GM12874 (cell line): ENCODE data around the gene GTF2F1.

Experiments used
- CTCF ChIP-seq: IDR thresholded peaks from 2 replicates; pipeline ENCODE4 v1.5.1; 2011; ENCODE audit warnings: low read depth, mild to moderate bottlenecking, control low read depth, low read length, moderate library complexity; ENCODE audit not compliant: insufficient read depth

GTF2F1 gene

DNA sequence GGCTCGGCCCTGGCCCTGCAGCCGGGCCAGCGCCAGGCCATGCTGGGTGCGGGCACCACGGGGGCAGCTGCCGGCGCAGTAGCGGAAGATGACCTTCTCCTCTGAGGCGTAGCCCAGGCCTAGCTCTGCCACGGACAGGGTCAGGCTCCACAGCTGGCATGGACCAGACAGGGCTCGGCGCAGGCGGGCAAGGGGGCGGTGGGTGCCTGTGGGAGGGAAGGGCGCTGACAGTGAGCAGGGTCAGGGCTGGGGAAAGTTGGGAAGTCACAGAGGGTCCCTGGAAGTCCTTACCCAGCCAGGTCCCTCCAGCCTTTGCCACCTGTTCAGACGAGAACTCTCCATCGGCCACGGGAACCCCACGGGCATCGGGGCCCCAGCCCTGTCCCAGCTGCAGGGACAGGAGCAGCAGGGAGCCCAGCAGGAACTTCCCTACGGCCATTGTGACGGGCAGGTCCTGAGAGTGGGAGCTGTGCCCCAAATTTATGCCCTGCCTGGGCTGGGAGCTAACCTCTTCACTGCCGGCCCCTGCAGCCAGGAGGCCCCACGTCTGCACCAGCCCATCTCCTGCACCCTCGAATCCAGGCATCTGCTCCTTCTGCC is 17.5 kb downstream of the GTF2F1 start, which contains the start of gene PSPN:
Gene PSPN, minus strand, starts transcription at position 523 of the 600 bp plus-strand sequence. Its CDS starts 84 bp downstream, at position 439.
- no peak for TF ChIP-seq CTCF

- TF ChIP-seq CTCF = no peak
Measured at GRCh38 chr19:6374711-6375410, 18.1 kb downstream of the GTF2F1 start.

DNA sequence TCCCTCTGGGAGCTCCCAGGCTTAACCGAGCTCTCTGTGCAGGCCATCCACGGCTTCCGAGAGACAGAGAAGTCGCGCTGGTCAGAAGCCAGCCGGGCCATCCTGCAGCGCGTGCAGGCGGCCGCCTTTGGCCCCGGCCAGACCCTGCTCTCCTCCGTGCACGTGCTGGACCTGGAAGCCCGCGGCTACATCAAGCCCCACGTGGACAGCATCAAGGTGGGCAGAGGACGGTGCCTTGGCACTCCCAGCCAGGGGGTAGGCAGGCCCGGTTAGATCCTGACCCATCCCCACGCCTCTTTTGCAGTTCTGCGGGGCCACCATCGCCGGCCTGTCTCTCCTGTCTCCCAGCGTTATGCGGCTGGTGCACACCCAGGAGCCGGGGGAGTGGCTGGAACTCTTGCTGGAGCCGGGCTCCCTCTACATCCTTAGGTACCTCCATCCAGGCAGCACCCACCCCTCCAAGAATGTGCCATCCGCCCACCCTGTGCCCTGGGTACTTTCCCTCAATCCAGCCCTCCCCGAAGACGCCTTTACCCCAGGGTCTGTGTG is 18.7 kb downstream of the GTF2F1 start:
- TF ChIP-seq CTCF = no peak

DNA sequence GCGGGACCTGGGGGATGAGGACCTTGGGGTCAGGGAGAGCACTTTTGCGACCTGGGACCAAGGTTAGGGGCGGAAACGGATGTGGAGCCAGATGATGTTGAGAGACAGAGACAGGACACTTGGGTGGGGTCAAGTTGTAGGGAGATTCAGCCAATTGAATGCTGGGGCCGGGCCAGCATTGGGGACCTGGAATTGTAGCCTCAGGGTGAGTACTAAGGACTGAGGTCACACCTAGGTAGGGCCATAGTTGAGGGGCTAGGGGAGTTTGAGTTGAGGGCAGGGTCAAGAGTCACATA is 19.2 kb downstream of the GTF2F1 start:
- no peak for TF ChIP-seq CTCF

DNA sequence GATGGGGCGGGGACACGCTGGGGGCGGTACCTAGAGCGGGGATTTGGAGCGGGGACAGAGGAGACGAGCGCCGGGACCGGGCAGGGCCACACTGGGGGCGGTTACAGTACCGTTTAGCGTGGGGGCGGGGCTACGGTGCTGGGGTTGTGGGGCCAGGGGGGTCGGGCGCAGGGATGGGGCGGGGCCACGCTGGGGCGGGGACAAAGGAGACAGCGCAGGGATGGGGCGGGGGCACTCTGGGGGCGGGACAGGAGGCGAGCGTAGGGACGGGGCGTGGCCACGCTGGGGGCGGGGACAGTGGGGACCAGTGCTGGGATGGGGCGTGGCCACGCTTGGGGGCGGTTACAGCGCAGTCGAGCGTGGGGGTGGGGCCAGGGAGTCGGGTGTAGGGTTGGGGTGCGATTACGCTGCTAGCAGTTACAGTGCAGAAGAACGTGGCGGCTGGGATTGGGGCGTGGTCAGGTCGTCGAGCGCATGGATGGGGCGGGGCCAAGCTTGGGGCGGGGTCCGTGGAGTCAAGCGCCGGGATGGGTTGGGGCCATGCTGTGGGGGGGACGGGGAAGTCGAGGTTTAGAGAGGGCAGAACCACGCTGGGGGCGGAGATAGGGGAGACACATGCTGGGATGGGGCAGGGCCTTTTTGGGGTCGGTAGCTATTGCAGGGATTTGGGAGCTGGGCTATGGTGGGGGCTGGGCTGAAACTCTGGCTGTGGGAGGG is 19.7 kb downstream of the GTF2F1 start:
- TF ChIP-seq CTCF = no peak

DNA sequence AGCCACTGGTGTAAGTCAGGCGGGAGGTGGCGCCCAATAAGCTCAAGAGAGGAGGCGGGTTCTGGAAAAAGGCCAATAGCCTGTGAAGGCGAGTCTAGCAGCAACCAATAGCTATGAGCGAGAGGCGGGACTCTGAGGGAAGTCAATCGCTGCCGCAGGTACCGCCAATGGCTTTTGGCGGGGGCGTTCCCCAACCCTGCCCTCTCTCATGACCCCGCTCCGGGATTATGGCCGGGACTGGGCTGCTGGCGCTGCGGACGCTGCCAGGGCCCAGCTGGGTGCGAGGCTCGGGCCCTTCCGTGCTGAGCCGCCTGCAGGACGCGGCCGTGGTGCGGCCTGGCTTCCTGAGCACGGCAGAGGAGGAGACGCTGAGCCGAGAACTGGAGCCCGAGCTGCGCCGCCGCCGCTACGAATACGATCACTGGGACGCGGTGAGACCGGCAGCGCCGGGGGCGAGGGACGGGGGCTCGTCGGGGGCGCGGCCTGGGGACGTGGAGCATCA is 20.3 kb downstream of the GTF2F1 start, which contains the start of gene ALKBH7:
Gene ALKBH7, plus strand, starts transcription at position 201 of the 502 bp plus-strand sequence. Its CDS starts 27 bp downstream, at position 228.
- no peak for TF ChIP-seq CTCF

DNA sequence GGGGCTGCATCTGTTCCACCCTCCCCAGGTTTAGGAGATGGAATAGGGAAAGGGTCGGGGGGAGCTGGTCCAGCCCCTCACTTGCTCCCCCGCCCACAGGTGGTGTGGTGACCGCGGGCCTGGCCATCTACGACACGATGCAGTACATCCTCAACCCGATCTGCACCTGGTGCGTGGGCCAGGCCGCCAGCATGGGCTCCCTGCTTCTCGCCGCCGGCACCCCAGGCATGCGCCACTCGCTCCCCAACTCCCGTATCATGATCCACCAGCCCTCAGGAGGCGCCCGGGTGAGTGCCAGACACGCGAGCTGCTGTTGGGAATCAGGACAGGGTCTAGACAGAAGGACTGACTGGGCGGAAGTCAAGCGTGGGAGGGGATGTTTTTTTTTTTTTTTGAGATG is 28.6 kb downstream of the GTF2F1 start:
- TF ChIP-seq CTCF = no peak
